ENCODE results near the gene TXNDC17. TPM values are rescaled to one million over a fixed set of nuclear protein-coding genes. Genes with fewer than 3 reads are reported as not detected.

Gene TXNDC17
- total and polyA plus RNA-seq, 2 of the 4 experiments (the other 2 are of a cell fraction) = 45.0 to 494 TPM

DNA sequence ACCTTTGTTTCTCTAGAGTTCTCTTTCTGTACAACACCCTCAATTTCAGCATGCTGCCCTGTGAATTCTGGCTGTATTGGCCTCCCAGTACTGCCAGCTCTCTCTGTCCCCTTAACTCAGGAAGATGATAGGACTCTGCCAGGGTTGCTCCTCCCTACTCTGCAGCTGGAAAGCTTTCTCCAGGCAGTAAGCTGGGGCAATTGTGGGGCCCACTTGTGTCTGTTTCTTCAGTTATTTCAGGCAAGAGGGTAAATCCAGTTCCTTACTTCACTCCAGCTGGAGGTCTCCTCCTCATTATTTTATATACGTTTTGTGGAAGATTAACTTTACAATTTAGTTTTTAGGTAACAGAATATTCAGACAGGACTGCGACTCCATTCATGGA lies 20.6 kb downstream of the TXNDC17 start:
- no peak overlapping the region for H3K27ac ChIP-seq (ENCODE audit: insufficient read depth, low read length)
- no peak overlapping the region for H3K9ac ChIP-seq (ENCODE audit: low read depth, low read length)
- H2AK5ac ChIP-seq (ENCODE audit: low read depth, low read length) = no peak overlapping the region
- BruUV-seq (replicated peaks) = no TSS peak
- POLR2A ChIA-PET (ENCODE audit: unreplicated experiment) = no interaction called here
- CTCF ChIA-PET = interaction anchor here (0.5 kb wide), 1 partner anchor 229 kb away, joined by 3 read pairs; no protein-coding TSS in a partner anchor
- H3K27me3 ChIP-seq (ENCODE audit: control insufficient read depth, insufficient read depth, low read length) = peaks cover 38% of the 10 kb centered on the region
- H3K79me1 ChIP-seq (ENCODE audit: low read depth in 1 of 2, low read length in 2 of 2) = no peaks in the 10 kb centered on the region
- no peak overlapping the region for H4K8ac ChIP-seq (ENCODE audit: low read depth in 2 of 2, low read length in 2 of 2)
- H2BK15ac ChIP-seq (ENCODE audit: low read depth, low read length) = no peak overlapping the region
- no peak overlapping the region for H2BK5ac ChIP-seq (ENCODE audit: low read depth, low read length, poor library complexity, severe bottlenecking)
- H2BK120ac ChIP-seq (ENCODE audit: low read depth, low read length) = no peak overlapping the region
- in situ Hi-C loops (cut with MboI; ENCODE audit: low sequenced_read_pairs) = loop anchor here (10.0 kb wide), 3 partner anchors 133 to 353 kb away; partner anchors contain the start of genes RNASEK and TEKT1
- no peak overlapping the region for H3K56ac ChIP-seq (ENCODE audit: extremely low read depth, insufficient read depth, low read length)
- intact Hi-C loops (cut with micrococcal nuclease) = loop anchor here (10.0 kb wide), 1 partner anchor 93 kb away; the partner anchor contains the start of gene XAF1
- no peak overlapping the region for H4K91ac ChIP-seq (ENCODE audit: insufficient read depth, low read depth, low read length)
- no peaks in the 10 kb centered on the region for H3K9me3 ChIP-seq (ENCODE audit: control insufficient read depth, insufficient read depth, low read length)
- dilution Hi-C loops (cut with HindIII; ENCODE audit: low sequenced_read_pairs, unreplicated experiment) = no loop called here
- H2AK9ac ChIP-seq (replicated peaks; ENCODE audit: low read depth, low read length, poor library complexity) = no peak overlapping the region
- no peak overlapping the region for H2AFZ ChIP-seq (replicated peaks; ENCODE audit: low read length, poor library complexity)
- WGBS, 2 experiments (ENCODE audit: extremely low coverage in 2 of 2, insufficient read length in 1 of 2) = no CpG with 5 or more reads among the region's 2 CpGs
- H3K36me3 ChIP-seq (ENCODE audit: control insufficient read depth, insufficient read depth, low read length) = no peaks in the 10 kb centered on the region
- H3K14ac ChIP-seq (replicated peaks; ENCODE audit: low read depth, low read length) = no peak overlapping the region
- H3K4ac ChIP-seq (ENCODE audit: low read depth, low read length) = no peak overlapping the region
- DNase-seq (no peak), ATAC-seq (ENCODE audit: low read depth) (no peak)
- no peaks in the 10 kb centered on the region for H3K9me1 ChIP-seq (ENCODE audit: insufficient read depth, low read length)
- no peak overlapping the region for H2BK20ac ChIP-seq (ENCODE audit: low read depth, low read length)
- H4K20me1 ChIP-seq (ENCODE audit: insufficient read depth, low read length) = no peaks in the 10 kb centered on the region
- H3K4me3 ChIP-seq (ENCODE audit: insufficient read depth, low read depth, low read length) = no peak overlapping the region
- no peak overlapping the region for H3K23ac ChIP-seq (ENCODE audit: low read depth, low read length)
- H3K4me1 ChIP-seq (ENCODE audit: control insufficient read depth, insufficient read depth, low read length) = no peaks in the 10 kb centered on the region
- TF ChIP-seq, protein P1, sequence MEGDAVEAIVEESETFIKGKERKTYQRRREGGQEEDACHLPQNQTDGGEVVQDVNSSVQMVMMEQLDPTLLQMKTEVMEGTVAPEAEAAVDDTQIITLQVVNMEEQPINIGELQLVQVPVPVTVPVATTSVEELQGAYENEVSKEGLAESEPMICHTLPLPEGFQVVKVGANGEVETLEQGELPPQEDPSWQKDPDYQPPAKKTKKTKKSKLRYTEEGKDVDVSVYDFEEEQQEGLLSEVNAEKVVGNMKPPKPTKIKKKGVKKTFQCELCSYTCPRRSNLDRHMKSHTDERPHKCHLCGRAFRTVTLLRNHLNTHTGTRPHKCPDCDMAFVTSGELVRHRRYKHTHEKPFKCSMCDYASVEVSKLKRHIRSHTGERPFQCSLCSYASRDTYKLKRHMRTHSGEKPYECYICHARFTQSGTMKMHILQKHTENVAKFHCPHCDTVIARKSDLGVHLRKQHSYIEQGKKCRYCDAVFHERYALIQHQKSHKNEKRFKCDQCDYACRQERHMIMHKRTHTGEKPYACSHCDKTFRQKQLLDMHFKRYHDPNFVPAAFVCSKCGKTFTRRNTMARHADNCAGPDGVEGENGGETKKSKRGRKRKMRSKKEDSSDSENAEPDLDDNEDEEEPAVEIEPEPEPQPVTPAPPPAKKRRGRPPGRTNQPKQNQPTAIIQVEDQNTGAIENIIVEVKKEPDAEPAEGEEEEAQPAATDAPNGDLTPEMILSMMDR (conservative IDR thresholded peaks at IDR 0.05; ENCODE audit: low read depth, low read length) = no peak
- TF ChIP-seq RCOR1 (IDR thresholded peaks at IDR 0.05; ENCODE audit: insufficient replicate concordance, low read length) (no peak), MAFK (IDR thresholded peaks at IDR 0.05; ENCODE audit: low read depth, low read length) (no peak), RFX5 (IDR thresholded peaks at IDR 0.05; ENCODE audit: low read depth, low read length) (no peak), CEBPB (IDR thresholded peaks at IDR 0.05; ENCODE audit: low read depth, low read length) (no peak), MAZ (IDR thresholded peaks at IDR 0.05; ENCODE audit: borderline replicate concordance, low read depth, low read length) (no peak), FOS (IDR thresholded peaks at IDR 0.05; ENCODE audit: low read depth, low read length) (no peak), CHD1 (IDR thresholded peaks at IDR 0.05; ENCODE audit: low read depth, low read length) (no peak), MXI1 (IDR thresholded peaks at IDR 0.05; ENCODE audit: borderline replicate concordance, low read depth, low read length) (no peak), BHLHE40 (IDR thresholded peaks at IDR 0.05; ENCODE audit: low read depth, low read length) (no peak), SMC3 (IDR thresholded peaks at IDR 0.05; ENCODE audit: low read depth, low read length) (no peak), POLR2A (IDR thresholded peaks at IDR 0.05; ENCODE audit: low read depth, low read length) (no peak), RAD21 (IDR thresholded peaks at IDR 0.05; ENCODE audit: low read length) (no peak)
- TF ChIP-seq, protein P2, sequence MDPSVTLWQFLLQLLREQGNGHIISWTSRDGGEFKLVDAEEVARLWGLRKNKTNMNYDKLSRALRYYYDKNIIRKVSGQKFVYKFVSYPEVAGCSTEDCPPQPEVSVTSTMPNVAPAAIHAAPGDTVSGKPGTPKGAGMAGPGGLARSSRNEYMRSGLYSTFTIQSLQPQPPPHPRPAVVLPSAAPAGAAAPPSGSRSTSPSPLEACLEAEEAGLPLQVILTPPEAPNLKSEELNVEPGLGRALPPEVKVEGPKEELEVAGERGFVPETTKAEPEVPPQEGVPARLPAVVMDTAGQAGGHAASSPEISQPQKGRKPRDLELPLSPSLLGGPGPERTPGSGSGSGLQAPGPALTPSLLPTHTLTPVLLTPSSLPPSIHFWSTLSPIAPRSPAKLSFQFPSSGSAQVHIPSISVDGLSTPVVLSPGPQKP (IDR thresholded peaks at IDR 0.05; ENCODE audit: borderline replicate concordance, low read depth, low read length) = no peak
- no peak overlapping the region for H4K5ac ChIP-seq (ENCODE audit: low read depth, low read length)
- H3K4me2 ChIP-seq (ENCODE audit: low read depth, low read length) = no peak overlapping the region
- no peak overlapping the region for H3K18ac ChIP-seq (ENCODE audit: low read depth, low read length)

Data from IMR-90 (cell line).